GM21576 (cell line): ENCODE results near the gene FAM83B.
"Not testable (repeated sequence)": the region's sequence is repeated elsewhere in the genome, so short reads cannot be mapped to it uniquely, and the experiment has no call there.

Source experiments
- ATAC-seq: cut with Tn5 transposase; IDR thresholded peaks from one replicate; pipeline ENCODE4 v1.9.1; 2021; ENCODE audit warnings: mild to moderate bottlenecking, moderate library complexity; ENCODE audit not compliant: unreplicated experiment

FAM83B gene

GRCh38 chr6:54846243-54846856 is at the start of gene FAM83B:
TSS of gene FAM83B (plus strand) at chr6:54846771. CDS start at chr6:54870247, 23,476 bp downstream.
- no peak for ATAC-seq

- not testable (repeated sequence) for ATAC-seq
These were observed 49.7 kb upstream of the FAM83B start for GRCh38 chr6:54796918-54797317.

- no peak for ATAC-seq
These were observed 46.4 kb upstream of the FAM83B start for GRCh38 chr6:54800050-54800600.

- no peak for ATAC-seq
These were observed 45.3 kb upstream of the FAM83B start for GRCh38 chr6:54801244-54801643.

GRCh38 chr6:54801669-54802068 is 44.9 kb upstream of the FAM83B start:
- no peak for ATAC-seq

- ATAC-seq = no peak
These were observed 43.6 kb upstream of the FAM83B start for GRCh38 chr6:54802775-54803634.

- ATAC-seq = no peak
These were observed 41.5 kb upstream of the FAM83B start for GRCh38 chr6:54805077-54805476.

- ATAC-seq = no peak
These were observed 36.4 kb upstream of the FAM83B start for GRCh38 chr6:54810147-54810546.

GRCh38 chr6:54813892-54814291 is 32.7 kb upstream of the FAM83B start:
- no peak for ATAC-seq

GRCh38 chr6:54817236-54817635 is 29.3 kb upstream of the FAM83B start:
- no peak for ATAC-seq

- ATAC-seq = no peak
These were observed 28.7 kb upstream of the FAM83B start for GRCh38 chr6:54817834-54818233.

- not testable (repeated sequence) for ATAC-seq
These were observed 22.3 kb upstream of the FAM83B start for GRCh38 chr6:54824225-54824624.

- no peak for ATAC-seq
These were observed 19.6 kb upstream of the FAM83B start for GRCh38 chr6:54827010-54827409.

GRCh38 chr6:54830216-54830615 is 16.4 kb upstream of the FAM83B start:
- ATAC-seq = no peak

GRCh38 chr6:54835176-54835575 is 11.4 kb upstream of the FAM83B start:
- ATAC-seq = no peak

GRCh38 chr6:54846857-54847674 is 495 bp downstream of the FAM83B start:
- ATAC-seq = no peak

GRCh38 chr6:54847799-54848597 is 1.4 kb downstream of the FAM83B start:
- ATAC-seq = no peak

- no peak for ATAC-seq
These were observed 3.5 kb downstream of the FAM83B start for GRCh38 chr6:54850114-54850513.

GRCh38 chr6:54856129-54856528 is 9.6 kb downstream of the FAM83B start:
- no peak for ATAC-seq

GRCh38 chr6:54860132-54860531 is 13.6 kb downstream of the FAM83B start:
- ATAC-seq = no peak
